GM19328 (cell line): ENCODE measurements around the gene PCYT1A.
"Not testable (repeated sequence)": the region's sequence is repeated elsewhere in the genome, so short reads cannot be mapped to it uniquely, and the experiment has no call there.

Source experiments
- ATAC-seq: cut with Tn5 transposase; IDR thresholded peaks from one replicate; pipeline ENCODE4 v1.9.1; 2021; ENCODE audit warnings: mild to moderate bottlenecking, moderate library complexity; ENCODE audit not compliant: unreplicated experiment

Gene PCYT1A

DNA sequence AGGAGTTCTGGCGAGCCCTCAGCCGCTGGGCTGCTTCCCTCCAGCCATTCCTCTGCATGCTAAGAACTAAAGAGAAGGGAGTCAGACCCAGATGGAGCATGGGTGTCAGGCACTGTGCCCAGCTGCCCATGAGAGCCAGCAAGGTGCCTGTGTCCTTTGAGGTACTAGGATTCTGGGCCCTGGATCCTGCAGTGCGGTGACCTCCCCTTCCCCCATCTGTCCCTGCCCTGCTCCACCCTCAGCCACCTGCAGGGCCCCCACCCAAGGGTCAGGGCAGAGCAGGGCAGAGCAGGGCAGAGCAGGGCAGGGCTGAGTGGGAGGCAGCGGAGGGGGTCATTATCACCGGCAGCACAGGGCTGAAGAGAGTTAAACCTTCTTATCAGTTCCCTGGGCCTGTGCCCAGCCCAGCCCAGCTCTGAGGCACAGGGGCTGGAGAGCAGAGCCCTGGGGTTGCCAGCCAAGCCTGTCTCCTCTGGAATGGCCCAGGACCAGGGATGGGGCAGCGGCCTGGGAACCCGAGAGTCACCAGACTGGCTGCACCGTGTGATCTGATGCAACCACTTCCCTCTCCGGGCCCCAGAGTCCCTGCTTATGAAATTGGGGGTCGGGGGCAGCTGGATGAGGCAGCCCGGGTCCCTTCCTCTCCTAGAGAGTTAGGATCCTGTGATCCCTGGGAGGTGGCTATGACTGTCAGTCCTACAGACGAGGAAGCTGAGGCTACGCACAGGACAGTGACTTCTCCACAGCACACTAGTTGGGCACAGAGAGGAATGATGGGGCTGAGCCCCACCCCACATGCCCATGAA lies 93.6 kb downstream of the PCYT1A start:
- no peak for ATAC-seq

DNA sequence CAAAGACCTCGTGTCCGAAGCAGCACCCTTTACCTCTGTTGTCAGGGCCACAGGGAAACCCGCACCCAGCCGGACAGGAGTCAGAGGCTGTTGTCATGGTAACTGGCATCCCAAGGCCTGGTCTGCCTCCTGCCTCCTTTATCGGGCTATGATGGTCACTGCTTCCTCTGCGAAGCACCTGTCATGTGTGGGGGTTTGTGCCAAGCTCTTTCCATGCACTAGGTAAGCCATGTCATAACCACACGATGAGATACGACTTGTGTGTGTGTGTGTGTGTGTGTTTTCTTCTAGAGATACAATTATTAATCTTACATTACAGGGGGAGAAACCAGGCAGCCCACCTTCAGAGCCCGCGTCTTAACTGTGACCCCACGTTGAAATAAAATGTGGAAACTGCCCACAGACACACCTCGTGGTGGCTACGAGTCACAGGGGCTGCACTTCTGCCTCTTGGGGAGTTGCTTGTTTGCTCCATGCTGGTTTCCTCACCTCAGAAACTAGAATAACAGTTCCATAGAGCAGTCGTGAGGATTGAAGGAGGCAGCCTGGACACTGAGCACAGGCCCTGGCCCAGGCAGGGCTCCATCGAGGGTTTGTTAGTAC lies 94.3 kb downstream of the PCYT1A start:
- ATAC-seq = no peak

DNA sequence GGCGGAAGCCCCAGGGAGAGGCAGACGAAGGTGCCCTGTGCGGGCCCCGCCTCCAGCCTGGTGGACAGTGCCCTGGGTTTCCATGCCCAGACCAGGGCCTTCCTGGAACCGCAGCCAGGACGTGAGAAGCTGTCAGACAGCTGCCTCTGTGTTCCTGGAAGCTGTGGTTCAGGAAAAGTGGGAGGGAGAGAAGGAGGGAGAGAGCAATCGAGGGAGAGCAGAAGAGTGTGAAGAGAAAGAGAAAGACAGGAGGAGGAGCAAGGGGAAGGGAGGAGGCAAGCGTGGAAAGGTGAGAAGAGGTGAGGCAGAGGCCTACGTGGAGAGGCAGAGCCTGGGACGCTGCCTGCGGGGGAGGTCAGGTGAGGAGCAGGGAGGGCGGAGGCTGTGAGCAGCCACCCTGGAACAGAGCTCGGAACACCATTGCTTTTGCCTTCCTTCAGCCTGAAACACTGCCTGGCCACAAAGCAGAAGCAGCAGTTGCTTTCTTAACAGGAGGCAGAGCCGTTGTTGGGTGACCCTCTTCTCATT lies 94.9 kb downstream of the PCYT1A start:
- ATAC-seq = no peak

DNA sequence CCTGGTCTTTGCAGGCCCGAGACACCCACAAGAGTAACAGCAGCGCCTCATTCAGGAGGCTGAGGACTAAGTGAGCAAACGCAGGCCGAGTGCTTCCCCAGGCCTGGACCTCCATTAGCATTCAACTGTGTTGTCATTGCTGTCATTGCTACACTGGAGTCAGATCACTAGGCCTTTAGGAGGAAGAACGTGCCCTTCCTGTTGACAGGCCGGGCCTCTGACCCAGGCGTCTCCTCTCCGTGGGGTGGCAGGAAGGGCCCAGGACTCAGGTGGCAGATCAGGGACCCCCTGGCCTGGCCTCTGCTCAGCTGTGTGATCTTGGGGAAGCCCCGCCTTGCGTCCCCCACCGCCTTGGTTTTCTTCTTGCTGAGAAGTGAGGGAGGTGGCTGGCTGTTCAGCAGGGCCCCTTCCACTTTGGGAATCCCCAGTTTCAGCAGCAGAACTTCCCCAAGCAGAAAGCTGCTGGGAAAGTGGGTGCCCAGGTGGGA lies 95.4 kb downstream of the PCYT1A start:
- ATAC-seq = no peak

DNA sequence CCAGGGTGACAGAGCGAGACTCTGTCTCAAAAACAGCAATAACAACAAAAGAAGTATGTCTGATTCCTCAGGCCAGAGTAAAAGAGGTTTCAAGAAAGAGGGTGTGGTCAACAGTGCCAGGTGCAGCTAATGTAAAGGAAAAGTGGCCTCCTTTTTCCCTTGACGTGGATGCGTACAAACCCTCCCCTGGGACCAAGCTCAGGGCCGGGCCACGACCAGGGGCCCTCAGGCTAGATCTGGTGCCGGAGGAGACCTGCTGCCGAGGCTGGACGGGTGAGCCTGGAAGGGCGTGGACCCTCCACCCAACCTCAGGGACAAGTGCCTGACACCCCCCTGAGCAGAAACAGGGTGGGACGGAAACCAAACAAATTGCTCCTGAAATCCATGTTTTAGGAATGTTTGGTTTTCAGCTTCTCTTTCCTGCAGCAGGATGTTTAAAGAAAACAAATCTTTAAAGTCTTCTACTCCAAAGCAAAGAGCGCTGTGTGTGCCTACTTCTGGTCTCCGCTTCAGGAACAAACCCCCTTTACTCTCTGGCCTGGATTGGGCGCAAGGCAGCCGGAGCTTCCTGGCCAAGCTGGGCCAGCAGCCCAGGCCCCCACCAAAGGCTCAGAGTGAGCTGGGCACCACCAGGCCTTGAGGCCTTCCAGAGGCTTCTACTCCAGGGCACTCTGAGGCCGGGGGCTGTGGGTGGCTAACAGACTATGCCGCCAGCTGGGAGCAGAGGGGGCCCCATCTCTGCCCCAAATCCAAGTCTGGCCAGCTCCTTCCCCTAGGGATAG lies 97.8 kb downstream of the PCYT1A start:
- no peak for ATAC-seq

DNA sequence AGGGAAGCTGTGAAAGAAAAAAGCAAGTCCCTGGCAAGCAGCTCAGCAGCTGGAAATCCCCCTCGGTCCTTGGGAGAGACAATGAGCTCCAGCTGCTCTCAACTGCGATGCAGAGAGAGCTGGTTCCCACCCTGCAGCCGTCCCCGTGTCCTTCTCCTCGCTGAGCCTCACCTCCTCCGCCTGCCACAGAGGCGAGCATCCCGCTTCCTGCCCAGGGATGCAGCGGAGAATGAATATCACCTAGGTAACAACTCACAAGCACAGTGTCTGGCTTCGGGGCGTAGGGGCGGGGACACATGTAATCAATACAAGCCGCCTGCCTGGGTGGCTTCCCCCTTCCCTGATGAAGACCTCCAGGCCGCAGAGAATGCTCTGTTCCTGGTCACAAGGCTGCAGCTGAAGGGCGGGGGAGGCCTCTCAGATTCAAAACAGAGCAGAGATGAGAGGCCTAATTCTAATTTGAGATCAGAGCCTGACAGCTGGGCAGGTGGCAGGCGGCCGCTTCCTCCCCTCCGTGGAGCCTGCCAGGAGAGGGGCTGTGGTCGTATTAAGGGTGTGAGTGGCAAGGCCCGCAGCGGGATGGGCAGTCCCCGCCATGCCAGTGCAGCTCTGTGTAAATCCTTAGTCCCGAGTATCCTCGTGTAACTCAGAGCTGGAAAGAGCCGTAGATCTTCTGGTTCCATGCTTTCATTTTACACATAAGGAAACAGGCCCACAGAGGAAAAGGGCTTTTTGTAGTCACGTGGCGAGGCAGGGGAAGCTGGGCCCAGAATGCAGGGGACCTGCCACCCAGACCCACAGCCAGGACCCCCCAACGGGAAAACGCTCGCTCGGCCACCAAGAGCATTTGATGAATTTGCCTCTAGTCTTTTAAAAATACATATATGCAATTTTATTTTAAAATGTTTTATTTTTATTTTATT lies 100.6 kb downstream of the PCYT1A start:
- ATAC-seq = no peak

DNA sequence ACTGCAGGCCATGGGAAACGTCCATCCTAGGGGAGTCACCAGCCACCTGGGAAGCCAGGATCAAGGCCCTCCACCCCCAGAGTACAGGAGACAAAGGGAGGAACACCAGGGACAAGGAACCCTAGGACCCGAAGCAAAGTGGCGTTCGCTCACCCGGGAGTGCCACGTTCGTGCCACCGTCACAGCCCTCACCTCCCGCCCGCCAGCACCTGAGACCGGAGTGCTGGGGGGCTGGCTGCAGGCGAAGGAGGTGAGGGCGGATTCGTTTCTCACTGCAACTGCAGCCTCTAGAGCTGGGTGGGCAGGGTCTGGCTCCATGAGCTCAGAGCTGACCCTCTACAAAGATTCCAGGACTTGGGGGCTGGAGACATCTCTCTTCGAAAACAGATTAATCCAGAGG lies 102.6 kb downstream of the PCYT1A start:
- no peak for ATAC-seq

DNA sequence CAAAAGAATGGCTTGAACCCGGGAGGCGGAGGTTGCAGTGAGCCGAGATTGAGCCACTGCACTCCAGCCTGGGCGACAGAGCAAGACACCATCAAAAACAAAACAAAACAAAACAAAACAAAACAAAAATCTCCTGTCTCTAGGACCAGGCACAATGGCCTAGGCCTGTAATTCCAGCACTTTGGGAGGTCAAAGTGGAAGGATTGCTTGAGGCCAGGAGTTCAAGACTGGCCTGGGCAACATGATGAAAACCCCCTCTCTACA lies 103.4 kb downstream of the PCYT1A start:
- ATAC-seq = not testable (repeated sequence)

DNA sequence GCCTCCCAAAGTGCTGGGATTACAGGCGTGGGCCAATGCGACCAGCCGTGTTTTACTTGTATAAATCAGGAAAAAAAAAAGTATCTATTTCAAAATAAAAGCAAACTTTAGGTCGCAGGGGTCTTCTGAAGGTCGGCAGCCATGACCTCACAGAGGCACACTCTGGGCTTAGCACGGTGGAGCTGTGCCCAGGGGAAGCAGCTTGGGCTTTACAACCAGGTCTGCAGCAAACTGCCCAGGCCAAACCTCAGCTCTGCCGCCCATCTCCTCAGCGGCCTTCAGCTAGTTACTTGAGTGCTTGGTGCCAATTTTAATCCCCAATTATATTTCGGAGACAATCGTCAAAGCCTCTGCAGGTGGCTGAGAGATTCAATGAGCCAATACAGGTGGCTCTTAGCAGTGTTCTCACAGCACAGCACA lies 106.4 kb downstream of the PCYT1A start:
- ATAC-seq = no peak

DNA sequence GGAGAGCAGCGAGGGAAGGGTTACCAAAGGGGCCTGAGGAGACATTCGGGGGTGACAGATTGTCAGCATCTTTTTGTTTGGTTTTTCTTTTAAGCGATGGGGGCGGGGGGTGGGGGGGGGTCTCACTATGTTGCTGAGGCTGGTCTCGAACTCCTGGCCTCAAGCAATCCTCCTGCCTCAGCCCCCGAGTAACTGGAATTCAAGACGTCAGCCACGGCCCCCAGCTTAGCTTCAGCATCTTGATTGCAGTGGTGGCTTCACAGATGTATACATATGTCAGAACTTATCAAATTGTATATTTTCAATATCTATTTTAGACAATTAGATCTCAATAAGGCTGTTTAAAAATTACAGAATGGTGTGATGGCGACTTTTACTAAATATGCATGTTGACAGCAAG lies 107.2 kb downstream of the PCYT1A start:
- ATAC-seq = no peak
